ENCODE data around the gene DLD.

- TF ChIP-seq CTCF (IDR thresholded peaks at IDR 0.05) (no peak), HMGA2 (CRISPR knock-in tag; IDR thresholded peaks at IDR 0.05) (no peak), TP53 (CRISPR knock-in tag; IDR thresholded peaks at IDR 0.05) (no peak), NR2C2 (CRISPR knock-in tag; IDR thresholded peaks at IDR 0.05) (no peak)
Observed at GRCh38 chr7:107938456-107939250, 47.7 kb downstream of the DLD start.
